B cell (primary cell): ENCODE measurements around the gene ID3. TPM values are rescaled to one million over a fixed set of nuclear protein-coding genes. Genes with fewer than 3 reads are reported as not detected.

ENCODE experiments used
- ATAC-seq: fragments of 200-7000 bp; cut with Tn5 transposase; one replicate; pipeline ENCODE4 v1.10.0; 2021; ENCODE audit warnings: low read depth, mild to moderate bottlenecking, moderate number of reproducible peaks, moderate library complexity
- CTCF ChIA-PET: fragments of 350-600 bp; sonication (Branson Sonifier 250); formaldehyde crosslinking; loops from one replicate; lab custom pipeline; 2021; ENCODE audit warnings: antibody characterized with exemption, inconsistent platforms; lab: Charles Lee
- POLR2A ChIA-PET: fragments of 350-600 bp; sonication (Branson Sonifier 250); formaldehyde crosslinking; loops from one replicate; lab custom pipeline; 2021; ENCODE audit warnings: antibody characterized with exemption; lab: Charles Lee
- DNase-seq: peaks from one replicate; pipeline ENCODE4 v3.0.0; 2013
- H2AFZ ChIP-seq: 2 replicates; pipeline ENCODE4 v1.6.1; 2012; ENCODE audit warnings: mild to moderate bottlenecking, low read depth, low read length; ENCODE audit not compliant: insufficient read depth, poor library complexity, severe bottlenecking
- H3K27ac ChIP-seq, 2 donors: 1 replicate in 1 of 2; 2 replicates in 1 of 2; pipeline ENCODE4 v1.5.1; 2012 to 2013; ENCODE audit warnings: low read length in 2 of 2, mild to moderate bottlenecking in 2 of 2, moderate library complexity in 1 of 2
- H3K27me3 ChIP-seq, 4 experiments: fragments of 200-600 bp in 1 of 4; sonication (generic) in 1 of 4; replicated peaks in 1 of 4; 1 replicate in 2 of 4; 2 replicates in 2 of 4; pipeline versions ENCODE4 v1.6.1 to v1.7.0; 2013 to 2016; ENCODE audit warnings: low read length in 3 of 4, mild to moderate bottlenecking in 2 of 4, mixed read lengths in 1 of 4, moderate library complexity in 1 of 4; ENCODE audit not compliant: insufficient read depth in 4 of 4, control insufficient read depth in 3 of 4; ENCODE audit errors: control extremely low read depth in 1 of 4
- H3K36me3 ChIP-seq, 2 experiments: replicated peaks in 1 of 2; 1 replicate in 1 of 2; 2 replicates in 1 of 2; pipeline versions ENCODE4 v1.6.1 to v1.7.1; 2013; ENCODE audit warnings: low read length in 1 of 2; ENCODE audit not compliant: insufficient read depth in 2 of 2, control insufficient read depth in 1 of 2; ENCODE audit errors: control extremely low read depth in 1 of 2, extremely low read depth in 1 of 2
- H3K4me1 ChIP-seq, 2 donors: fragments of 200-600 bp in 1 of 2; sonication (generic) in 1 of 2; 1 replicate in 1 of 2; 2 replicates in 1 of 2; pipeline versions ENCODE4 v1.5.1 to v1.6.1; 2013 to 2017; ENCODE audit warnings: low read length in 2 of 2; ENCODE audit not compliant: control insufficient read depth in 2 of 2, insufficient read depth in 2 of 2
- H3K4me2 ChIP-seq: replicated peaks from 2 replicates; pipeline ENCODE3; 2012; ENCODE audit warnings: mild to moderate bottlenecking, low read depth, low read length; ENCODE audit not compliant: poor library complexity, severe bottlenecking
- H3K4me3 ChIP-seq, 5 experiments: fragments of 200-600 bp in 1 of 5; sonication (generic) in 1 of 5; 1 replicate in 3 of 5; 2 replicates in 2 of 5; pipeline versions ENCODE4 v1.5.1 to v1.7.0; 2011 to 2016; ENCODE audit warnings: low read length in 4 of 5, mild to moderate bottlenecking in 4 of 5, low read depth in 2 of 5, control low read depth in 1 of 5, moderate library complexity in 1 of 5; ENCODE audit not compliant: insufficient read depth in 1 of 5; ENCODE audit errors: control extremely low read depth in 1 of 5, extremely low read depth in 1 of 5
- H3K79me2 ChIP-seq: fragments of 200-600 bp; sonication (generic); one replicate; pipeline ENCODE4 v1.6.0; 2016; ENCODE audit warnings: low read length; ENCODE audit not compliant: control insufficient read depth, insufficient read depth
- H3K9ac ChIP-seq: fragments of 200-600 bp; sonication (generic); 2 replicates; pipeline ENCODE4 v1.6.1; 2017; ENCODE audit warnings: mild to moderate bottlenecking, low read length, moderate library complexity
- H3K9me3 ChIP-seq, 3 donors: one replicate each; pipeline versions ENCODE4 v1.6.1 to v1.7.1; 2013; ENCODE audit warnings: low read length in 2 of 3; ENCODE audit not compliant: control insufficient read depth in 2 of 3, insufficient read depth in 1 of 3; ENCODE audit errors: control extremely low read depth in 1 of 3
- H4K20me1 ChIP-seq: 2 replicates; pipeline ENCODE4 v1.6.0; 2012; ENCODE audit warnings: mild to moderate bottlenecking, low read length; ENCODE audit not compliant: insufficient read depth, control insufficient read depth, poor library complexity, severe bottlenecking
- H3K27ac Mint-ChIP-seq: one replicate; pipeline ENCODE4 v1.8.0; 2021; ENCODE audit warnings: mixed read lengths
- H3K27me3 Mint-ChIP-seq: one replicate; pipeline ENCODE4 v1.8.0; 2021; ENCODE audit warnings: mixed read lengths
- H3K4me1 Mint-ChIP-seq: one replicate; pipeline ENCODE4 v1.8.0; 2021; ENCODE audit warnings: mixed read lengths
- H3K4me3 Mint-ChIP-seq: one replicate; pipeline ENCODE4 v1.8.0; 2021; ENCODE audit warnings: mixed read lengths
- H3K9me3 Mint-ChIP-seq: one replicate; pipeline ENCODE4 v1.8.0; 2022; ENCODE audit warnings: mixed read lengths; ENCODE audit not compliant: insufficient read depth
- EZH2 ChIP-seq: IDR thresholded peaks from 2 replicates; pipeline ENCODE4 v1.6.1; 2012; ENCODE audit warnings: borderline replicate concordance, low read depth, mild to moderate bottlenecking, moderate library complexity, low read length; ENCODE audit not compliant: insufficient read depth, poor library complexity, severe bottlenecking
- whole genome bisulfite sequencing: methylation state at CpG from one replicate; pipeline ENCODE4 v1.1.5; 2013; ENCODE audit warnings: missing lambda C conversion rate; ENCODE audit not compliant: insufficient coverage; 5-methylcytosine and 5-hydroxymethylcytosine counted together
- intact Hi-C: fragments of 100-400 bp; cut with micrococcal nuclease; formaldehyde crosslinking; loops from one replicate; pipeline ENCODE4 v1.10.0; 2022
- polyA plus RNA-seq: library from polyadenylated mRNA; depleted of rRNA; stranded (reverse); fragments of >200 nt; gene quantifications from 2 replicates; pipeline ENCODE4 v1.2.3, GENCODE V29; 2012
- total RNA-seq, 2 donors: library from RNA; stranded (reverse); fragments of 120-200 nt in 1 of 2; gene quantifications; 1 replicate in 1 of 2; 2 replicates in 1 of 2; pipeline versions ENCODE4 v1.2.3 to v1.2.4, GENCODE V29; 2013 to 2022
- TF ChIP-seq, protein P1 (sequence below): fragments of 200-600 bp; IDR thresholded peaks from one replicate; pipeline ENCODE4 v1.8.0; 2022; ENCODE audit warnings: antibody characterized with exemption, mild to moderate bottlenecking

The ID3 gene
- total and polyA plus RNA-seq, 2 donors (not counting 1 experiment from before 2014, with no cell fraction given), result 212 to 367 TPM

DNA sequence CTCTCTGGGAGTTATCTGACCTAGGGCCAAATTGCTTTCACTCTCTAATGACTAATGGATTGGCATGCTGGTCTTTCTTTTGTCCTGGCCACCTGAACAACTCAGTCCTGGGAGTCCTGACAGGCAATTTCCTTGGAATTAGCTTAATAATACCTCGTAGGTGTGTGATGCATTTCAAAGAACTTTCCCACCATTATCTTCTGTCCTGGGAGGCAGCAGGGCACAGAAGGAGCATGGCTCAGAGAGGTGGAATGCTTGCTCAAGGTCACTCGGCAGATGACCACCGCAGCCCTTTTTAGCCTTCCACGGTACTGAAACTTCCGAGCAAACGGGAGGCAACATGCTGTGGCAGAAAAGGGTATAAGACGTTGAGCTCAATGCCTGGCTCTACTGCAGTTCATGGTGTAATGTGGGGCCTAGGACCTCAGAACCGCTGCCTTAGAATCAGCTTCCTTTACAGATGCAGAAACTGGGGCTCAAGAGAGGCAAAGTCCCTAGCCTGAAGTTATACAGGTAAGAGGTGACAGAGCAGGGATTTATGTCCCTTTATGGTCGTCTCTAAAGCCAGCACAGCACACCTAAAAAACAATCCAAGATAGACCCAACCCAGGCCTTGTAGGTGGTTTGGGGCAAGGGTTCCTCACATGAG, 3.2 kb downstream of the ID3 start:
- Histone ChIP-seq H3K4me1 (peaks cover 48 to 61% of the 10 kb centered on the region in 2 donors), H2AFZ (no peak overlapping the region), H3K27me3 (no peaks in the 10 kb centered on the region), H4K20me1 (peaks cover 23% of the 10 kb centered on the region), H3K9me3 (no peaks in the 10 kb centered on the region), H3K4me3 (peak overlapping the region in 3 of 5 experiments; percentile 51 to 63 (median 60)), H3K4me2 (peak overlapping the region; percentile 98), H3K79me2 (peaks cover 36% of the 10 kb centered on the region), H3K36me3 (peaks cover 0 to 19% of the 10 kb centered on the region in 2 experiments), H3K9ac (peak overlapping the region; percentile 97), H3K27ac (peak overlapping the region; percentile 32 to 91)
- DNase-seq (no peak), ATAC-seq (no peak)
- 82% methylated on average over 7 of the region's 9 CpGs for WGBS
- Mint-ChIP-seq H3K4me3 (peak overlapping the region; percentile 93), H3K27me3 (no peaks in the 10 kb centered on the region), H3K27ac (peak overlapping the region; percentile 98), H3K4me1 (peaks cover 66% of the 10 kb centered on the region), H3K9me3 (no peaks in the 10 kb centered on the region)
- intact Hi-C loops, result loop anchor here (2.0 to 10.0 kb wide), 3 partner anchors 79 to 356 kb away; partner anchors contain the start of gene CNR2
- CTCF ChIA-PET, result interaction anchor here (1.0 to 41.7 kb wide), 15 partner anchors 9 to 187 kb away, joined by 3 to 1420 read pairs (median 8); partner anchors contain the start of gene ELOA
- TF ChIP-seq, protein P1, sequence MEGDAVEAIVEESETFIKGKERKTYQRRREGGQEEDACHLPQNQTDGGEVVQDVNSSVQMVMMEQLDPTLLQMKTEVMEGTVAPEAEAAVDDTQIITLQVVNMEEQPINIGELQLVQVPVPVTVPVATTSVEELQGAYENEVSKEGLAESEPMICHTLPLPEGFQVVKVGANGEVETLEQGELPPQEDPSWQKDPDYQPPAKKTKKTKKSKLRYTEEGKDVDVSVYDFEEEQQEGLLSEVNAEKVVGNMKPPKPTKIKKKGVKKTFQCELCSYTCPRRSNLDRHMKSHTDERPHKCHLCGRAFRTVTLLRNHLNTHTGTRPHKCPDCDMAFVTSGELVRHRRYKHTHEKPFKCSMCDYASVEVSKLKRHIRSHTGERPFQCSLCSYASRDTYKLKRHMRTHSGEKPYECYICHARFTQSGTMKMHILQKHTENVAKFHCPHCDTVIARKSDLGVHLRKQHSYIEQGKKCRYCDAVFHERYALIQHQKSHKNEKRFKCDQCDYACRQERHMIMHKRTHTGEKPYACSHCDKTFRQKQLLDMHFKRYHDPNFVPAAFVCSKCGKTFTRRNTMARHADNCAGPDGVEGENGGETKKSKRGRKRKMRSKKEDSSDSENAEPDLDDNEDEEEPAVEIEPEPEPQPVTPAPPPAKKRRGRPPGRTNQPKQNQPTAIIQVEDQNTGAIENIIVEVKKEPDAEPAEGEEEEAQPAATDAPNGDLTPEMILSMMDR, result no peak
- TF ChIP-seq EZH2, result no peak
- POLR2A ChIA-PET, result interaction anchor here (0.6 to 9.5 kb wide), 11 partner anchors 12 to 79 kb away, joined by 3 to 165 read pairs (median 19); no protein-coding TSS in a partner anchor
